Fibroblast of villous mesenchyme (primary cell): Measurements from ENCODE around the gene SLCO2A1. TPM values are rescaled to one million over a fixed set of nuclear protein-coding genes. Genes with fewer than 3 reads are reported as not detected.

Source experiments
- DNase-seq: peaks from one replicate; pipeline ENCODE4 v3.0.0-alpha.2; 2010; ENCODE audit warnings: low read depth
- H3K4me3 ChIP-seq: 2 replicates; pipeline ENCODE4 v1.5.1; 2011; ENCODE audit warnings: low read depth, mild to moderate bottlenecking, low read length
- CTCF ChIP-seq: IDR thresholded peaks from 2 replicates; pipeline ENCODE4 v1.5.1; 2012; ENCODE audit warnings: low read depth, mild to moderate bottlenecking, low read length; ENCODE audit not compliant: insufficient read depth
- total RNA-seq: library from RNA; depleted of rRNA; stranded (reverse); fragments of >200 nt; gene quantifications from 2 replicates; pipeline ENCODE4 v1.2.3, GENCODE V29; 2012

Gene SLCO2A1
- total RNA-seq, 1 donor, result 0.43 TPM

GRCh38 chr3:134054881-134055280 is 25.2 kb upstream of the SLCO2A1 start:
- H3K4me3 ChIP-seq, result no peak overlapping the region
- no peak for TF ChIP-seq CTCF
- DNase-seq, result no peak

GRCh38 chr3:134054231-134054630 is 24.5 kb upstream of the SLCO2A1 start:
- no peak for DNase-seq
- no peak for TF ChIP-seq CTCF
- H3K4me3 ChIP-seq, result no peak overlapping the region

GRCh38 chr3:134052370-134052769 is 22.6 kb upstream of the SLCO2A1 start:
- no peak overlapping the region for H3K4me3 ChIP-seq
- no peak for TF ChIP-seq CTCF
- DNase-seq, result no peak

GRCh38 chr3:134049676-134050075 is 20.0 kb upstream of the SLCO2A1 start:
- TF ChIP-seq CTCF, result no peak
- DNase-seq, result no peak
- no peak overlapping the region for H3K4me3 ChIP-seq

- no peak for TF ChIP-seq CTCF
- DNase-seq, result no peak
- H3K4me3 ChIP-seq, result no peak overlapping the region
These were observed 18.7 kb upstream of the SLCO2A1 start for GRCh38 chr3:134048278-134048996.

- TF ChIP-seq CTCF, result no peak
- no peak for DNase-seq
- no peak overlapping the region for H3K4me3 ChIP-seq
These were observed 14.7 kb upstream of the SLCO2A1 start for GRCh38 chr3:134044459-134044858.

- no peak for TF ChIP-seq CTCF
- DNase-seq, result no peak
- H3K4me3 ChIP-seq, result no peak overlapping the region
These were observed 10.3 kb upstream of the SLCO2A1 start for GRCh38 chr3:134040066-134040465.
